HG03066 (cell line): ENCODE results near the gene RNASE1.
"Not testable (repeated sequence)": the region's sequence is repeated elsewhere in the genome, so short reads cannot be mapped to it uniquely, and the experiment has no call there.

Source experiments
- ATAC-seq: cut with Tn5 transposase; IDR thresholded peaks from one replicate; pipeline ENCODE4 v1.9.1; 2021; ENCODE audit warnings: low read depth; ENCODE audit not compliant: unreplicated experiment

RNASE1 gene

DNA sequence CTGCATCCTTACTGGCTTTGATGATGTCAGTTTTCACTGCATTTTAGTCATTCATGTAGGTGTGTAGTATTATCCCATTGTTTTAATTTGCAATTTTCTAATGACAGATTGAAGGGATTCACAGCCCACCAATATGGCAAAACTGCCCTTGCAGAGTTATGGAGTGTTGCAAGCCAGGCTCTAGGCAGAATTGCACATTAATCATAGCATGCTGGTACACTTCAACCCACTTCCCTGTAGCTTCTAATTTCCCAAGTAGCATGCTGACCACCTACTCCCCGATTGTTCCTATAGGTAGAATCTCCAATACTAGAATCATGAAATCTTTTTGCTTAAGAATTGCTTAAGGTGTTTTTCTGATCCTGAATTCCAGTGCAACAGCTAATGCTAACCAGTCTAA is 26.7 kb downstream of the RNASE1 start:
- no peak for ATAC-seq

DNA sequence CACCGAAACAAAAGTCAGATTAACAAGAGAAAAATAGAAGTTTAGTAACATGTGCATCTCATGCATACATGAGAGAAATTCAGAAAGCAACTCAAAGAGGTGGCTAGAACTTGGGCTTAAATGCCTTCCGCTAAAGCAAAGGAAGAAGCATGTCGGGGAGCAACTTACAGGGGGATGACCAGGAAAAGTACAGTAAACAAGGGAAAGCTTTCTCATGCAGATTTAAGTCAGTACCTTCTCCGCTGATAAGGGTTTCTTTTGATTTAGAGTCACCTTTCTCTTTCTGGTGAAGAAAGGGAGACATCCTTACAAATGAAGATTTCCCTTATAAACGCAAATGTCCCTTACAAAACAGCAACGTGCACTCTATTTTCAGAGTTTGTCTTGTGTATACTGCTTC is 27.6 kb downstream of the RNASE1 start:
- ATAC-seq = no peak

DNA sequence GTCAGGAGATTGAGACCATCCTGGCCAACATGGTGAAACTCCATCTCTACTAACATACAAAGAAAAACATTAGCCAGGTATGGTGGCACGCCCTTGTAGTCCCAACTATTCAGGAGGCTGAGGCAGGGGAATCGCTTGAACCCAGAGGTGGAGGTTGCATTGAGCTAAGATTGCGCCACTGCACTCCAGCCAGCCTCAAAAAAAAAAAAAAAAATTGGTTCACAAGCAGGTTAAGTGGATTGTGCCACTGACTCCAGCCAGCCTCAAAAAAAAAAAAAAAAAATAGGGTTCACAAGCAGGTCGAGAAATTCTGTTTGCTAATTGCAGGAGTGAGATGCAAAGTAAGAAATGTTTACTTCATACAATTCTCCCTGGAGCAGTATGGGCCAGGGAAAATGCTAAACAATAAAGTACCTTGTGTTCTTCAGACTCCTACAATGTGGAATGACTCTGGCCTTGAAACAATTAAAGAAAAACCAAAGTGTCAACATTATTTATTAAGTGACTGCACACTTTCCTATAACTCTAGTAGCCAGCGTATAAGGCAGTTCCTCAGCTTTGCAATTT is 28.3 kb downstream of the RNASE1 start:
- ATAC-seq = no peak

DNA sequence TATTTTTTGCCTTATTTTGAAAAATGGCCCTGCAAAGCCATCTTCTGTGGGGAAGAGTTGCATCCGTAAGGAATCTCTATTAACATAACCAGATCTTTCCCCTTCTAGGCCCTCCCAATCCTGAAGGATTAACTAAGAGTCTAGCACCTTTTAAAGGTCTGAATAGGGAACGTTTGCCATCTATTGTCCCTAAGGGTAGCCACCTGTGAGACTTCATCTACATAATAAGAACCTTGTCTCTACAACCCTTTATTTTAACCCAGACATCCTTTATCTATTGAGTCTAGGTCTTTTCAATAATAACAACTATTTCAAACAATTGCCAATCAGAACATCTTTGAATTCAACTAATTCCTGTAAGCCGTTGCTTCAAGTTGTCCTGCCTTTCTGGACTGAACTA is 30.0 kb downstream of the RNASE1 start:
- no peak for ATAC-seq

DNA sequence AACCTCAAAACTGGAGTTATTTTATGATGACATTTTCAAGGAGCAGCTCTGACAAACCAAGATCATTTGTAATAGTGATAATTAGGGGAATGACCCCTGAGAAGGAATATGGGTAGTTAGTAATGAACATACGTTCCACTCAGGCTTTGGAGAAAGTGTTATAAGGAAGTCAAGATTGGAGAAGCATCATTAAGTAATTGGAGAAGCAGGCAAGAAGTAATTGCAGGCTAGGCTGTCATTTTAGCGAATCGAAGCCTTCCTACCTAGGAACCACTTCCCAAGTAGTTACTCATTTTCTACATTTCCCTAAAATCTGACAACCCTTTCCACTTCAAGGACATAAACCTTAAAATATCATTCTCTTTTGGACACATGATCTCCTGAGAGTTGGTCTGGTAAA is 33.2 kb downstream of the RNASE1 start:
- no peak for ATAC-seq

DNA sequence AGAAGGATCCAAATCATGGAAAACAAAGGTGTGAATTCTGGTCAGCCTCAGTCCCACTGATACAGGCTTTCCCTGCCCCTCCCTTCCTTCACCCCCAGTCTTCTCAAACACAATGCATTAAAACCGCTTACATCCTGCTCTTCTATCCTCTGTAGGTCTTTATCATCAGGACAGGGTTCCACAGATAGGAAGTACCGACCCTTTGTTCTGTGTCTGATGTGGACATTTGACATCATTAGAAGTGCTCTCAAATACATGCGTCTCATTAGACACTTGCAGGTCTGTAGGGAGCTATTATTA is 34.1 kb downstream of the RNASE1 start:
- ATAC-seq = no peak

DNA sequence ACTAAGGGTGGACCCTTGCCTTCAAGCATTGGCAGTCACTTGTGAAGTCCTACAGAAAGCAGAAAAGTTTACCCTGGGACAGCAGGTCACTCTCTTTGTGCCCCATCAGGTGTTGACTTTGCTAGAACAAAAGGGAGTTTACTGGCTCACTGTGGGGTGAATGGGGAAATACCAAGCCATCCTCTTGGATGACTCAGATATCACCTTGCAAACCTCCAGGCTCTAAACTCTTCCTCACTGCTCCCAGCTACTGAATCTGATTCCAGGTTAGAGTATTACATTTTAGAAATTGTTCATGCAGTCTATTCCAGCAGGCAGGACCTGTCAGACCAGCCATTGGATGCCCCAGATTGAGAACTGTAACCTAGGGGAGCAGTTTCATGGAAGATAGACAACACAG is 41.7 kb downstream of the RNASE1 start:
- ATAC-seq = no peak

DNA sequence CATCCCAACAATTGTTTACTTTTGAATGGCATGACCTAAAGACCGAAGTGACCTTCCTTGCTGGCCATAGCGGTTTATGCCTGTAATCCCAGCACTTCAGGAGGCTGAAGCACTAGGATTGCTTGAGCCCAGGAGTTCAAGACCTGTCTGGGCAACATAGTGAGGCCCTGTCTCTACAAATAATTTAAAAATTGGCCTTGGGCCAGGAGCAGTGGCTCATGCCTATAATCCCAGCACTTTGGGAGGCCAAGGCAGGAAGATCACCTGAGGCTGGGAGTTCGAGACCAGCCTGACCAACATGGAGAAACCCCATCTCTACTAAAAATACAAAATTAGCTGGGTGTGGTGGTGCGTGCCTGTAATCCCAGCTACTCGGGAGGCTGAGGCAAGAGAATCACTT is 43.2 kb downstream of the RNASE1 start:
- ATAC-seq = not testable (repeated sequence)

DNA sequence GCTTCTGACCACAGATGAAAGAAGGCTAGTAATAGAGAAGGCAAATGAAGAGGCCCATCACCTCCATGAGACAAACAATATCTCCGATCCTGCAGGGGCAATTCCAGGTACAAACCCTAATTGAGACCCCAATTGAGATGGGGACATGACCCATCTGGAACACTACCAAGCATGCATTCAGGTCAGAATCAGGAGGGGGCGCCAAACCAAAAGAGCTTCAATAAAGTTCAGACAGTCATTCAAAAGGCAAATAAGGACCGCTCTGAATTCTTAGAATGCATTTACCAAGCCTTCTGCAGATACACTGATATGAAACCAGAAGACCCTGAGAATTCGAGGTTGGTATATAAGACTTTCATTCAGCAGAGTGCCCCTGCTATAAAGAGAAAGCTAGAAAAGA is 44.7 kb downstream of the RNASE1 start:
- no peak for ATAC-seq

DNA sequence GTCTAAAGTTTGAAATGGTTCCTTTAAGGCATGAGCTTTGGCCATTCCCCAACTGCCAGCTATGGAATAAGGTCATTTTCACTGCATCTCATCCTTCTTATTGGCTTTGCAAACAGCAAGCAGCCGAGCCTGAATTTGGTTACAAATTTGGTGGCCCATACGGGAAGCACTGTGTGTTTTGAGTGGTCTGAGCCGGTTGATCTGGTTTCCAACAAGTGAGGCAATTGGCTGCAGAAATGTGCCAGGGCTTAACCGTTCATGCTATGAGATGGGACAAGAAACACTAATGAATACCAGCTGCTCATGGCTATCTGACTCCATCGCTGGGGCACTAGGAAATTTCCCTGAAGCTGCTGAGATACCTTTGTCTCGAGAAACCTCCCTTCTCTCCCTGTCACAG is 47.6 kb downstream of the RNASE1 start:
- no peak for ATAC-seq

DNA sequence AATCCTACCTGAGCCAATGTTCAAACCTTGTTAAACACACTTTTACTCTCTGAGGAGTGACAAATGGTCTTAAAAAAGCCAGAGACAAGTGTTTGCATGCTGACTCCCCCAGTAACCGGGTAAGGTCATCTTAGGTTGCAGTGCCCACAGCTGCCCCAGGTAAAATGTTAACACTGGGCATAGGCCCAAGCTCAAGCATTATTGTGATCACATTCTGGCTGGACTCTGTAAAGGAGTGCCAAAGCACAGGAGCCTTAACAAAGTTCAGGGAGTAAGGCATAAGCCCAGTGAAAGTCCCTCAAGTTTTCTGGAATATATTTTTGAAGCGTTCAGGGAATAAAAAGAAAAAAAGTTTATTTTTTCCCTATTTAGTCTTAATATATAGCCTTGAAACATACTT is 48.3 kb downstream of the RNASE1 start:
- ATAC-seq = no peak

DNA sequence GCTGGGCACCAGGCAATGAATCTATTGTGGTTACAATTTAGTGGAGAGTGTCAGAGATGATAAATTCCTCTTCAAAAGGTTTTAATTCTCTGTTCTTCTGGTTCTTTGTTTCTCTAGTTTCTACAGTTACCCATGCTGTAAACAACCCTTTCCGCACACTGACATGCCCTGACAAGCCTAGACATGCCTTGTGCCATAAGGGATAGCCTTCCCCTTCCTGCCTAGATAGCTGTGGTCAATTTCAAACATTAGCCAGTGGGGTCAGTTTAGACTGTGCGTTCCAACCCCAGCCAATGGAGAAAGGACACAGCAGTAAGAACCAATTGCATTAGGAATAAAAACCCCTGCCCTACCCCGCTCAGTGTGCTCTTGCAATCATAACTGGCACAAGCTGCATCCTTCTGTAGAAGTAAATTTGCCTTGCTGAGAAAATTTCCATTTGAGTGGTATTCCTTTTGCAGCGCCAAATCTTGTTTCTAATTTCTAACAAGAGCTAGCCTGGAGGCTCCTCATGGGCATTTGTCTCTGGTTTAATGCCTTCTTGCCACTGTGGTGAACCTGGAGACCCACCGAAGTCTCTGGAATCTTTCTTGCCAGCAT is 50.6 kb downstream of the RNASE1 start:
- no peak for ATAC-seq
